Uterus (tissue), 4 donors: Measurements from ENCODE around the gene ZBTB11. TPM values are rescaled to one million over a fixed set of nuclear protein-coding genes. Genes with fewer than 3 reads are reported as not detected.

Experiments used
- DNase-seq, 2 donors: peaks; one replicate each; pipeline ENCODE4 v3.0.0-alpha.2; 2019 to 2020
- H3K27ac ChIP-seq, 2 donors: fragments of 200-600 bp; sonication (generic); 1 replicate in 1 of 2; 2 replicates in 1 of 2; pipeline ENCODE4 v1.5.1; 2016 to 2018
- H3K27me3 ChIP-seq, 2 donors: fragments of 200-600 bp; sonication (generic); one replicate each; pipeline ENCODE4 v1.5.1; 2018 to 2019; ENCODE audit warnings: control low read depth in 1 of 2
- H3K36me3 ChIP-seq, 2 donors: fragments of 200-600 bp; sonication (generic); one replicate each; pipeline ENCODE4 v1.5.1; 2019; ENCODE audit warnings: control low read depth in 1 of 2
- H3K4me1 ChIP-seq, 2 donors: fragments of 200-600 bp; sonication (generic); one replicate each; pipeline ENCODE4 v1.5.1; 2018 to 2019; ENCODE audit warnings: control low read depth in 1 of 2
- H3K4me3 ChIP-seq, 2 donors: fragments of 200-600 bp; sonication (generic); 1 replicate in 1 of 2; 2 replicates in 1 of 2; pipeline ENCODE4 v1.5.1; 2018 to 2019; ENCODE audit warnings: mild to moderate bottlenecking in 1 of 2
- H3K9me3 ChIP-seq, 2 donors: fragments of 200-600 bp; sonication (generic); one replicate each; pipeline ENCODE4 v1.5.1; 2019; ENCODE audit warnings: control low read depth in 1 of 2
- POLR2A ChIP-seq, 2 donors: fragments of 450-650 bp; IDR thresholded peaks; one replicate each; pipeline ENCODE4 v1.6.1; 2016; ENCODE audit warnings: antibody characterized with exemption in 2 of 2, mild to moderate bottlenecking in 1 of 2, moderate library complexity in 1 of 2
- intact Hi-C: fragments of 100-400 bp; cut with DNase I; formaldehyde crosslinking; loops from one replicate; pipeline ENCODE4 v1.15.1; 2023; ENCODE audit warnings: low total_unique reads
- total RNA-seq, 4 donors: library from RNA; depleted of rRNA in 3 of 4; stranded (reverse); fragments of >200 nt in 3 of 4; gene quantifications; one replicate each; pipeline versions ENCODE4 v1.1.0 to v1.2.4, GENCODE V29; 2014 to 2023
- TF ChIP-seq, protein P1 (sequence below), 4 experiments: fragments of 200-600 bp in 2 of 4; fragments of 450-650 bp in 2 of 4; sonication (generic) in 2 of 4; IDR thresholded peaks; one replicate each; pipeline ENCODE4 v1.5.1; 2016 to 2019; ENCODE audit warnings: antibody characterized with exemption in 4 of 4, mild to moderate bottlenecking in 2 of 4, moderate library complexity in 1 of 4
- donor health status: DM: yes; HTN: yes; CAD: no.

ZBTB11 gene
- total RNA-seq, 4 donors from 2014 or later = 16.1 to 42.0 (median 25.7) TPM

- no peaks in the 10 kb centered on the region for H3K9me3 ChIP-seq
- H3K4me3 ChIP-seq = no peak overlapping the region
- H3K36me3 ChIP-seq = no peaks in the 10 kb centered on the region
- H3K27me3 ChIP-seq = no peaks in the 10 kb centered on the region
- TF ChIP-seq, protein P1, sequence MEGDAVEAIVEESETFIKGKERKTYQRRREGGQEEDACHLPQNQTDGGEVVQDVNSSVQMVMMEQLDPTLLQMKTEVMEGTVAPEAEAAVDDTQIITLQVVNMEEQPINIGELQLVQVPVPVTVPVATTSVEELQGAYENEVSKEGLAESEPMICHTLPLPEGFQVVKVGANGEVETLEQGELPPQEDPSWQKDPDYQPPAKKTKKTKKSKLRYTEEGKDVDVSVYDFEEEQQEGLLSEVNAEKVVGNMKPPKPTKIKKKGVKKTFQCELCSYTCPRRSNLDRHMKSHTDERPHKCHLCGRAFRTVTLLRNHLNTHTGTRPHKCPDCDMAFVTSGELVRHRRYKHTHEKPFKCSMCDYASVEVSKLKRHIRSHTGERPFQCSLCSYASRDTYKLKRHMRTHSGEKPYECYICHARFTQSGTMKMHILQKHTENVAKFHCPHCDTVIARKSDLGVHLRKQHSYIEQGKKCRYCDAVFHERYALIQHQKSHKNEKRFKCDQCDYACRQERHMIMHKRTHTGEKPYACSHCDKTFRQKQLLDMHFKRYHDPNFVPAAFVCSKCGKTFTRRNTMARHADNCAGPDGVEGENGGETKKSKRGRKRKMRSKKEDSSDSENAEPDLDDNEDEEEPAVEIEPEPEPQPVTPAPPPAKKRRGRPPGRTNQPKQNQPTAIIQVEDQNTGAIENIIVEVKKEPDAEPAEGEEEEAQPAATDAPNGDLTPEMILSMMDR (IDR thresholded peaks at IDR 0.05) = no peak
- TF ChIP-seq POLR2A (IDR thresholded peaks at IDR 0.05) = no peak
- H3K27ac ChIP-seq = no peak overlapping the region
- intact Hi-C loops = no loop called here
- H3K4me1 ChIP-seq = no peaks in the 10 kb centered on the region
- no peak for DNase-seq
Observed at GRCh38 chr3:101640256-101640655, 36.7 kb downstream of the ZBTB11 start.

- H3K4me1 ChIP-seq = no peaks in the 10 kb centered on the region
- no peak overlapping the region for H3K4me3 ChIP-seq
- intact Hi-C loops = no loop called here
- H3K9me3 ChIP-seq = no peaks in the 10 kb centered on the region
- no peak overlapping the region for H3K27ac ChIP-seq
- TF ChIP-seq POLR2A (IDR thresholded peaks at IDR 0.05) = no peak
- no peaks in the 10 kb centered on the region for H3K36me3 ChIP-seq
- no peak for DNase-seq
- no peaks in the 10 kb centered on the region for H3K27me3 ChIP-seq
Observed at GRCh38 chr3:101639280-101639963, 37.5 kb downstream of the ZBTB11 start.

DNA sequence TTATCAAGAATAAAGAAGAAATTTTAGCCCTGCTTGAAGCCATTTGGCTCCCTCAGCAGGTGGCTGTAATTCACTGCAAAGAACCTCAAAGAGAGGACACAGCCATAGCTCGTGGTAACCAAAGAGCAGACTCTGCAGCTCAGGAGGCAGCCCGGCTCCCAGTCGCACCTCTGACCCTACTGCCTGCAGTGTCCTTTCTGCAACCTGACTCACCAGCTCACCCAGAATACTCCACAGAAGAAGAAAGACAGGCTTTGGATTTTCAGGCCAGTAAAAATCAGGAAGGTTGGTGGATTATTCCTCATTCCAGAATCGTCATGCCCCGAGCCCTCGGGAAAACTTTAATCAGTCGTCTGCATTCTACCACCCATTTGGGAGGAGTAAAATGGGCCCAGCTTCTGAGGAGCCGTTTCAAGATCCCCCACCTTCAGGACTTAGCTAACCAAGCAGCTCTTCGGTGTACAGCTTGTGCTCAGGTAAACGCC lies 38.6 kb downstream of the ZBTB11 start:
- Histone ChIP-seq H3K27me3 (no peaks in the 10 kb centered on the region), H3K4me1 (no peaks in the 10 kb centered on the region), H3K4me3 (no peak overlapping the region), H3K9me3 (no peaks in the 10 kb centered on the region), H3K27ac (no peak overlapping the region), H3K36me3 (no peaks in the 10 kb centered on the region)
- TF ChIP-seq POLR2A (IDR thresholded peaks at IDR 0.05) = no peak
- TF ChIP-seq, protein P1 (IDR thresholded peaks at IDR 0.05) = no peak
- intact Hi-C loops = no loop called here
- no peak for DNase-seq

DNA sequence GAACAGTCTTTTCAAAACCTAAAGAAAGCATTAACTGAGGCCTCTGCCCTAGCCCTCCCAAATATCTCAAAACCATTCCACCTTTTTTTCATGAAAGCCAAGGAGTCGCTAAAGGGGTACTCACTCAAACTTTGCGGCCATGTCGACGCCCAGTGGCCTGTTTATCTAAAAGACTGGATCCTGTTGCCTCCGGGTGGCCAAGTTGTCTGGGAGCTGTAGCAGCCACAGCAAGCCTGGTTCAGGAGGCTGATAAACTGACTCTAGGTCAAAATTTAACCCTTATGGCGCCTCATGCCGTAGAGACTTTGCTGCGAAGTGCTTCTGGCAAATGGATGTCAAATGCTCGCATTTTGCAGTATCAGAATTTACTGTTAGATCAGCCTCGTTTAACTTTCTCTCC lies 39.5 kb downstream of the ZBTB11 start:
- Histone ChIP-seq H3K9me3 (no peaks in the 10 kb centered on the region), H3K4me3 (no peak overlapping the region), H3K4me1 (no peaks in the 10 kb centered on the region), H3K36me3 (no peaks in the 10 kb centered on the region), H3K27me3 (no peaks in the 10 kb centered on the region), H3K27ac (no peak overlapping the region)
- no peak for DNase-seq
- intact Hi-C loops = no loop called here
- TF ChIP-seq, protein P1 (IDR thresholded peaks at IDR 0.05) = no peak
- no peak for TF ChIP-seq POLR2A (IDR thresholded peaks at IDR 0.05)

DNA sequence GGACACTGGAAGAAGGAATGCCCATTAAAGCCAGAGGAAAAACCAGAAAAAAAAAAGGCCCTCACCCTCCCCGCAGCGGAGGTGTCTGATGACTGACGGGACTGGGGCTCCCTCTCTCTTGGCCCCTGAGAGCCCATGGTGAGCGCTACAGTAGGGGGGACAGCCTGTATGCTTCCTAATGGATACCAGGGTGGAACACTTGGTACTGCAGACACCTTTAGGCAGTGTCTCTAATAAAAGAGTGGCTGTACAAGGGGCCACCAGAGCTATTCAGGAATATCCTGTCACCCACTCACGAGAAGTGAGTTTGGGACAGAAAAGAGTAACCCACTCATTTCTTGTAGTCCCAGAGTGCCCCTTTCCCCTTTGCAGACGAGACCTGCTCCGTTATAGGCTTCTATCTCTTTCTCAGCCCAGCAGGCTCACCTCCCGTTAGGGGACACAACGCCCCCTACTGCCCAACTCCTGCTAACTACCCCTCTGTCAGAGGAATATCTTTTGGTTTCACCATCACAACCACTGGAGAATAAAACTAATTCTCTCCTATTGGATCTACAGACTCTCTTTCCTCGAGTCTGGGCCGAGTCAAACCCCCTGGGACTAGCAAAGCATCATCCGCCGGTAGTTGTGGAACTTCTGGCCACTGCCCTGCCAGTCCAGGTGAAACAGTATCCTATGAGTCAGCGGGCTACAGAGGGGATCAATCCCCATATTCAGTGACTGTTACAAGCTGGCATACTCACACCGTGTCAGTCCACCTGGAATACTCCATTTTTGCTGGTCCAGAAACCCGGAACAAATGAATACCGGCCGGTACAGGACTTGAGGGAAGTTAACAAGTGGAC lies 40.8 kb downstream of the ZBTB11 start:
- Histone ChIP-seq H3K4me3 (no peak overlapping the region), H3K27ac (peak overlapping the region; percentile 45 to 71), H3K27me3 (no peaks in the 10 kb centered on the region), H3K4me1 (no peaks in the 10 kb centered on the region), H3K36me3 (no peaks in the 10 kb centered on the region), H3K9me3 (no peaks in the 10 kb centered on the region)
- intact Hi-C loops = no loop called here
- TF ChIP-seq, protein P1 (IDR thresholded peaks at IDR 0.05) = peak; percentile 37 to 62 (median 44)
- TF ChIP-seq POLR2A (IDR thresholded peaks at IDR 0.05) = no peak
- peak; percentile 39 to 46 for DNase-seq
